GM10847 (cell line): ENCODE measurements around the gene UBQLN4.
A peak's percentile ranks its signal among the peaks of the same experiment; 100 is the strongest.

ENCODE experiments used
- POLR2A ChIP-seq: IDR thresholded peaks from 2 replicates; pipeline ENCODE4 v1.6.1; 2011; ENCODE audit not compliant: insufficient read length; ENCODE audit errors: extremely low read depth

The UBQLN4 gene

DNA sequence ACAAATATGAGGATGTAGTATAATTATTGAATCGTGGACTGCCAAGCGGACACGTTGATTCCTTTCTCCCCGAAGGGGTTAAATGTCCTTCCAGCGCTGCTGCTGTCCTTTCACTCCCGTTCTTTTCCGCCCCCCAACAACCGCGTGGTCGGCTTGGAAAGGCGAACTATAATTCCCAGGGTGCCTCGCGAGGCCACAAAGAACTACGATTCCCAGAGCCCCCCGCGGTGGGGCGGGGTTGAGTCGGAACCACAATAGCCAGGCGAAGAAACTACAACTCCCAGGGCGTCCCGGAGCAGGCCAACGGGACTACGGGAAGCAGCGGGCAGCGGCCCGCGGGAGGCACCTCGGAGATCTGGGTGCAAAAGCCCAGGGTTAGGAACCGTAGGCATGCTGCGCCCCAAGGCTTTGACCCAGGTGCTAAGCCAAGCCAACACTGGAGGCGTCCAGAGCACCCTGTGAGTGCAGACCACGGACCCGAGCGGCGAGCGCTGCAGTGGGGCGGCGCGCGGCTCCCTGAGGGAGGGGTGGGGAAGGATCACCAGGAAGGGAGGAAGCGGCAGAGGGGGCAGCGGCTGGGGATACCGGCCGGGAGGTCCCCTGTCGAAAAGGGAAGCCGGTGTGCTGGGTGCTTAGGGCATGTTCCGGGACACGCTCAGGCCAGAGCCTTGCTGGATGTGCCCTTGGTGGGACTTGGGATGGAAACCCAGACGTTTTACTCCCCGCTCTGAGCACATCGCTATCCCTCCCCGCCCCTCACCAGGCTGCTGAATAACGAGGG is 1.1 kb upstream of the UBQLN4 start, which contains the start of gene LAMTOR2:
Gene LAMTOR2 (plus strand): TSS at position 283 of the 781 bp plus-strand sequence. CDS start 108 bp downstream, at position 391.
- TF ChIP-seq POLR2A, result peak; percentile 64

GRCh38 chr1:156052862-156053767 is 483 bp downstream of the UBQLN4 start:
- TF ChIP-seq POLR2A, result no peak

- no peak for TF ChIP-seq POLR2A
Observed at GRCh38 chr1:156051011-156051725, 2.4 kb downstream of the UBQLN4 start.

DNA sequence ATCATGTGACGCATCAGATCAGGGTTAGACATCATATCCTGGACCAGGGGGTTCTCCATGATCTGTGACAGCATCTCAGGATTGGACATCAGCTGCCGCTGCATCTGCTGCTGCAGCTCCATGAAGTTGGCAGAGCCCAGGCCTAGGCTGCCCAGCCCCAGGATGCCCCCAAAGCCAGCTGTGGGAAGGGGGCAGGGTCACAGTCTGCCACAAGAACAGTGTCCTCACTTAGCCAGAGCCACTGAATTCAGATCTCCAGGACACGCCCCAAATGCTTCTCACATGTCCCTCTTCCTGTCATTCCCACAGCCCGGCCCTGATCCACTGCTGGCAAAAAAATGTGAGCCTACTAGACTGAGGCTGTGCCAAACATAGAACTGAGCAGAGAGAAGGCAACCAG is 3.2 kb downstream of the UBQLN4 start:
- TF ChIP-seq POLR2A, result no peak

DNA sequence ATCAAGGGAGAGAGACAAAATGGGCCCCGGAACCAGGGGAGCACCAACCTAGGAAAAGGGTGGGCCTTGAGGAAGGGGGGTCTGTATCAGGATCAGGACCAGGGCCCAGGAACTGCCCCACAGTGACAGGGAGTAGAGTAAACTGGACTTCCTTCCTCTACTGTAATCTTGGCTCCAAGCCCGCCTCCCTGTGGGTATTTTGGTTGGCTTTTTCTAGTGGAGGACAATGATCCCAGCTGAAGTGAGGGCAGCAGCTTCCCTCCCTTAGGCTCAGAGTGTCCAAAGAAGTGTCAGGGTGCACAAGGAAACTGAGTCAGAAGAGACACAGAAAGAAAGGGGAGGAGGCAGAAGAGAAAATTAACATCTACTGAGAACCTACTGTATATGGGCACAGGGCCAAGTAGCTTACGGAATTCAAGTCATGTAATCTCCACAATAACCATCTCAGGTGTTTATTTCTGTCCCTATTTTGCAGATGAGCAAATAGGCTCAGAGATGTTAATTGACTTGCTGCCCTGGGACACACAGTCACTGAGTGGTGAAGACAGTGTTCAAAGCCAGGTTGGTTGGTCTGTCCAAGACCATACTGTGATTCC is 4.8 kb downstream of the UBQLN4 start:
- TF ChIP-seq POLR2A, result no peak

DNA sequence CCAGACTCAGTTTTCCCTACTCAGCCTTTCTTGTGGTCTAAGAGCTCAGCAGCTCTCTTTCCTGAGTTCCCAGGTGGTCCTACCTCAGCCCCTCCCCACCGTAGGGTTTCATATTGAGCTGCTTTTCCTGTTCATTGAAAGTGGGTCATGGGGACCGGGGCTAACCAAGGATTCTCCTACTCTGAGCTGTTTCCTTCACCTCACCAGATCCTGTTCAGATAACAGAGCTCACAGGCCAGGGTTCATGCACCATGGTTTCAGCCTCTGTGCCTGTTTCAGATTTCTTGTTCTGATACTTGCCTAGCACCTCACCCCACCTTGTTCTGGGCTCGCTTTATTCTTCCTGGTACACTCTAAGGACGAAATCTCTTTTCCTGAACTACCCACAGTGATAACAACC is 8.5 kb downstream of the UBQLN4 start:
- no peak for TF ChIP-seq POLR2A

GRCh38 chr1:156042828-156043227 is 10.8 kb downstream of the UBQLN4 start:
- TF ChIP-seq POLR2A, result no peak

GRCh38 chr1:156033011-156033410 is 20.6 kb downstream of the UBQLN4 start:
- TF ChIP-seq POLR2A, result no peak

DNA sequence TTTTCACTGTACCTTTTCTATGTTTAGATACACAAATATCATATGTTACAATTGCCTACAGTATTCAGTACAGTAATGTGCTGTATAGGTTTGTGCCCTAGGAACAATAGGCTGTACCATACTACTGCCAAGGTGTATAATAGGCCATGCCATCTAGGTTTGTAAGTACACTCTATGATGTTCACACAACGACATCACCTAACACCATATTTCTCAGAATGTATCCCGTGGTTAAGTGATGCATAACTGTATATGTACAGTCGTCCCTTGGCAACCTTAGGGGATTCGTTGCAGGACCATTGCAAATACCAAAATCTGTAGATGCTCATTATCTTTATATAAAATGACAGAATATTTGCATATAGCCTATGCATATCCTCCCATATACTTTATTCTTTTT is 27.0 kb downstream of the UBQLN4 start:
- no peak for TF ChIP-seq POLR2A

- TF ChIP-seq POLR2A, result no peak
Observed at GRCh38 chr1:156025876-156026275, 27.7 kb downstream of the UBQLN4 start.

DNA sequence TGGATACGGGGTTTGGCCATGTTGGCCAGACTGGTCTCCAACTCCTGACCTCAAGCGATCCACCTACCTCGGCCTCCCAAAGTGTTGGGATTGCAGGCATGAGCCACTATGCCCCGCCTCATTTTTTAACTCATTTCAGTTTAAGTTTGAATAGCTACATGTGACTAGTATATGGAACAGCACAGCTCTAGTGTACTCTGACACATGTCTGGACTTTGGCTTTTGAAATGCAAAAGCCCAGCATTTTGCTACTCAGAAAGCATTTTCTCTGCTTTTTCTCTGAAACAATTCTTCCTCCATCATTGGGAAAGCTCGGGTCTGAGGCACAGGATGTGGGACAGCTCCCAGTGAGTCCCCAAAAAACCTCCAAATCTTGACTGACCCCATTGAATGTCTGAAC is 28.8 kb downstream of the UBQLN4 start:
- no peak for TF ChIP-seq POLR2A

GRCh38 chr1:156021954-156022353 is 31.6 kb downstream of the UBQLN4 start:
- TF ChIP-seq POLR2A, result no peak

- TF ChIP-seq POLR2A, result no peak
Observed at GRCh38 chr1:156021093-156021428, 32.5 kb downstream of the UBQLN4 start.

DNA sequence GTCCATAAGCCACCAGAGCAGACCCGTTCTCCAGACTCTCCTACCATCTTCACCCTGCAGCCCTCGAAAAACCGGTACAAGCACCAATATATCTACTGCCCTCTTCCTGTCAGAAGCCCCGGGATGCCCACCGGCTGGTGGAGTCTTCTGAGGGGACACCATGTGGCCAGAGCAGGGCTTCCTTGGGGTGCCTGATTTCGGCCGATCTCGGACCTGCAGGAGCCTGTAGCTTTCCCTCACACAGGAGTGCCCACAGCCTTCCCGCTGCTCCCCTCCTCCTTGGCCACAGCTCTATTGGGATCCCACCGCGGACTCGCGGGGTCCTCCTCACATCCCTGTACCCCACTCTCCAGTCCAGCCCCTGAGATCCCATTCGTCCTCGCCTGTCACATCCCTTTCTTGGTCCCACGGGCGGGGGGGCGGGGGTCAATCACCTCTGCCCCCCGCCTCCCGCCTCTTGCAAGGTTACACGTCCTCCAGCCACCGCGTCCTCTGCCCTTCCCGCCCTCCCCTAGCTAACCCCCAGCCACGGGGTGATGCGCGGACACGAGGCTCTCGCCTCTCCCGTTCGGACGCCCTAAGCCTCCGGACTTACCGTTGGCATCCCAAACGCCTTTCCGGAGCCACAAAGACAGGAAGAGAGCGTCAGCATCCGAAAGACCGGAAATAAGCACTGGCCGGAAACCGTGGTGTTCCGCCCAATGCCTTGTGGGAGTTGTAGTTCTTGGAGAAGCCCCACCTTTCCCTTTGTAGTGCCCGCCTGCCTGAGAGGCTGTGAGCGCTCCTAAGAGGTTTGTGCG is 33.1 kb downstream of the UBQLN4 start, which contains the start of gene SSR2:
Gene SSR2 (minus strand): TSS at position 659 of the 800 bp plus-strand sequence. CDS start 784 bp downstream, outside the sequence.
- peak; percentile 86 for TF ChIP-seq POLR2A
